Testis (tissue), 2 donors: ENCODE data around the gene DROSHA.

Experiments used
- POLR2A ChIP-seq: fragments of 450-650 bp; IDR thresholded peaks from one replicate; pipeline ENCODE4 v1.6.1; 2017; ENCODE audit warnings: antibody characterized with exemption, mild to moderate bottlenecking, moderate library complexity
- TF ChIP-seq, protein P1 (sequence below), 3 experiments: fragments of 450-650 bp in 2 of 3; fragments of 200-600 bp in 1 of 3; sonication (generic) in 1 of 3; IDR thresholded peaks; one replicate each; pipeline ENCODE4 v1.5.1; 2016 to 2019; ENCODE audit warnings: antibody characterized with exemption in 3 of 3, mild to moderate bottlenecking in 2 of 3, moderate library complexity in 1 of 3

DNA sequence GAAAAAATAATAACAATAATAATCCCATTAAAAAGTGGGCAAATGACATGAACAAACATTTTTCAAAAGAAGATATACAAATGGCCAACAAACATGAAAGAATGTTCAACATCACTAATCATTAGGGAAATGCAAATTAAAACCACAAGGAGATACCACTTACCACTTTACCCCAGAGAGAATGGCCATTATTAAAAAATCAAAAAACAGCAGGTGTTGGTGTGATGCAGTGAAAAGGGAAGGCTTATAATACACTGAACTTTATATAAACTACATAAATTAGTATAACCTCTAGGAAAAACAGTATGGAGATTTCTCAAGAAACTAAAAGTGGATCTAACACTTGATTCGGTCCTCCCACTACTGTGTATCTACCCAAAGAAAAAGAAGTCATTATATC is 81.9 kb downstream of the DROSHA start:
- TF ChIP-seq, protein P1, sequence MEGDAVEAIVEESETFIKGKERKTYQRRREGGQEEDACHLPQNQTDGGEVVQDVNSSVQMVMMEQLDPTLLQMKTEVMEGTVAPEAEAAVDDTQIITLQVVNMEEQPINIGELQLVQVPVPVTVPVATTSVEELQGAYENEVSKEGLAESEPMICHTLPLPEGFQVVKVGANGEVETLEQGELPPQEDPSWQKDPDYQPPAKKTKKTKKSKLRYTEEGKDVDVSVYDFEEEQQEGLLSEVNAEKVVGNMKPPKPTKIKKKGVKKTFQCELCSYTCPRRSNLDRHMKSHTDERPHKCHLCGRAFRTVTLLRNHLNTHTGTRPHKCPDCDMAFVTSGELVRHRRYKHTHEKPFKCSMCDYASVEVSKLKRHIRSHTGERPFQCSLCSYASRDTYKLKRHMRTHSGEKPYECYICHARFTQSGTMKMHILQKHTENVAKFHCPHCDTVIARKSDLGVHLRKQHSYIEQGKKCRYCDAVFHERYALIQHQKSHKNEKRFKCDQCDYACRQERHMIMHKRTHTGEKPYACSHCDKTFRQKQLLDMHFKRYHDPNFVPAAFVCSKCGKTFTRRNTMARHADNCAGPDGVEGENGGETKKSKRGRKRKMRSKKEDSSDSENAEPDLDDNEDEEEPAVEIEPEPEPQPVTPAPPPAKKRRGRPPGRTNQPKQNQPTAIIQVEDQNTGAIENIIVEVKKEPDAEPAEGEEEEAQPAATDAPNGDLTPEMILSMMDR (IDR thresholded peaks at IDR 0.05), result no peak
- TF ChIP-seq POLR2A, result no peak
